ENCODE measurements around the gene SLC12A7.
"Not testable (repeated sequence)": the region's sequence is repeated elsewhere in the genome, so short reads cannot be mapped to it uniquely, and the experiment has no call there.

Gene SLC12A7

GRCh38 chr5:1075555-1075881, 36.3 kb downstream of the SLC12A7 start:
- no peak for DNase-seq

- DNase-seq, result no peak
Observed at GRCh38 chr5:1074816-1075554, 36.9 kb downstream of the SLC12A7 start.

DNA sequence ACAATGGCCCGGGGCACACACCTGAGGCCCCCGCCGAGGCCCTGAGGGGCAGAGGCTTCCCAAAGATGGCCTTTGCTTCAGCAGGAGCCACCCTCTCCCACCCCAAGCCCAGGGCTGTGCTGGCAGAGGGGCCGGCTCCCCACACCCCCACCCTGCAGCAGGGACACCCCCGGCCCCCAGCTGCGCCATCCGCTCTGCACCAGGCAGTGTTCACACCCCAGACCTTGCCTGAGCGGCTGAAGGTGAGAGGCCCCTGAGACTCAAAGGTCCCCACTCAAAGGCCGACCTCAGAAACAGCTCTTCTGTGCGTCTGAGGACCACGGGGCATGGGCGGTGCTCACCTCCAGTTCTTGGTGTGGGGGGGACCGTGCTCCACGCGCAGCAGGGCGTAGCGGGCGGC, 37.6 kb downstream of the SLC12A7 start:
- DNase-seq, result no peak

DNA sequence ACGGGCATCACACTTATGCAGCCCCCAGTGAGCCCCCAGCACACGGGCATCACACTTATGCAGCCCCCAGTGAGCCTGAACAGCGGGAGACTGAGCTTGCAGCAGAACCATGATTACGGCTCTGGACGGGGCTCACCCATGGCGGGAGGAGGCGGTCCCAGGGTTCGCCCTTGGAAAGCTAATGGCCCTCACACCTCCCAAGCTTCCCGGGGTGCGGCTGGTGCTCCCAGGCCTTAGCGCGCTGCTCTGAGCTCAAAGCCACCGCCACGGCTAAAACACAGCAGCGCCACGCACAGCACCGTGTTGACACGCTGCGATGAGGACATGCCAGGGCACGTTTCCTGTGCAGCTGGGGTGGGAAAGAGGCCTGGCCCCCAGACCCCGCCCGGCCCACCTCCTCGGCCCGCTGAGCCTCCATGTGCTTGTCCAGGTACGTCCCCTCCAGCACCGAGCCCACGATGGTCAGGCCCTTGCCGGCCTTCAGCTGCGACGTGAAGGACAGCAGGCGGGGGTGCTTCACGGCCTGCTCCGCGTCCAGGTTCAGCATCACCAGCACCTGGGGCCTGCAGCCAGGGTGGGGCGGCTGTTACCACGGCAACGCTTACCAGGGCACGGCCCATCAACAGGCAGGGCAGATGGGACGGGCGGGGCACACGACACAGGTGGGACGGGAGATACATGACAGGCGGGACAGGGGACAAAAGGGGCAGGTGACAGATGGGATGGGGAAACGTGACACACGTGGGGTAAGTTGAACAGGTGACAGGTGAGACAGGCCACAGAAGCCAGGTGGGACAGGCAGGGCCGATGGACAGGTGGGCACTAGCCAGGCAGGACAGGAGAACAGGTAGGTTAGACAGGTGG, 38.4 kb downstream of the SLC12A7 start:
- no peak for DNase-seq

DNA sequence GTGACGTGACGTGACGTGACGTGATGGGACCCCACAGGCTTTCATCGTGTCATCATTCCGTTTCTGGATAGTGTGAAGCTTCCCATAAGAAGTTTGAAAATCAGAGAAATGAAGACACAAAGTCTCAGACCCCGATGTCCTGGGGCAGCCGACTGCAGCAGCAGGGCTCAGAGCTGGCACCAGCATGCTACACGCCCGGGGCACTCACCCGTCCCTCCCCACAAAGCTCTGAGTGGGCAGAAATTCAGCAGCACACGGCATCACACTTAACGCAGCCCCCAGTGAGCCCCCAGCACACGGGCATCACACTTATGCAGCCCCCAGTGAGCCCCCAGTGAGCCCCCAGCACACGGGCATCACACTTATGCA, 42.2 kb downstream of the SLC12A7 start:
- DNase-seq, result no peak

DNA sequence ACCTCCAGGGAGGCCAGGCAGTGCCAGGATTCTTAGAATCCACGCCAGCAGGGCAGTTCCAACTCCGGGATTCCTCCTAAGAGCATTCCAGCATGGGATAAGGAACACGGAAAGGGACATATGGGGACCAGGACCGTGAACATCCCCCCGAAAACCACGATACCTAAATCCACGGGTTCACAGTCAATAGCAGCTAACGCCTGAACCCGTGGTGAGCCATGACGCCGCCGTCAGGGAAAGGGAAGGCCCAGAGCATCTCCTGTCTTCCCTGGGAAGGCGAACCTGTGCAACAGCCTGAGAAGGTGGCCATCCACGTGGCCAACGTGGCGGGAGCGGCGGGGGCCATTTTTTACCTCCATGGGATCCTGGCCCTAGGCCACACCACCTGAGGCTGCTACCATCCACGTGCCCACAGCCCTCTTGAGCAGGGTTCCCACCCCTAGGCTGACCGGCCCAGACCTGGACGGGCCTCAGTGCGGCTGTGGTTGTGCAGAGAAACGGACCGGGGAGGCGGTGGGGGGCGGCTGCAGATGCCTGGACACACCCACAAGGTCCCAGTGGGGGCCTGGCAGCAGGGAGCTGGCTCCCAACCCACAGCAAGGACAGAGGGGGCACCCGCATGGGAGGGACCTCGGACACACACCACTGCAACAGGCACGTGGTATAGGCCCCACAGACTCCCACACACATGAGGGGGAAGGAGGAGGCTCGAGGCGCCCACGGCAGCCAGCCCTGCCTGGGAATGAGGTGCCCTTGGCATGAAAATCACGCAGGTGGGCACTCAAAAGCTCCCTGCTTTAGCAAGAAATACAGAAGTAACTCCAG, 42.8 kb downstream of the SLC12A7 start:
- DNase-seq, result no peak

DNA sequence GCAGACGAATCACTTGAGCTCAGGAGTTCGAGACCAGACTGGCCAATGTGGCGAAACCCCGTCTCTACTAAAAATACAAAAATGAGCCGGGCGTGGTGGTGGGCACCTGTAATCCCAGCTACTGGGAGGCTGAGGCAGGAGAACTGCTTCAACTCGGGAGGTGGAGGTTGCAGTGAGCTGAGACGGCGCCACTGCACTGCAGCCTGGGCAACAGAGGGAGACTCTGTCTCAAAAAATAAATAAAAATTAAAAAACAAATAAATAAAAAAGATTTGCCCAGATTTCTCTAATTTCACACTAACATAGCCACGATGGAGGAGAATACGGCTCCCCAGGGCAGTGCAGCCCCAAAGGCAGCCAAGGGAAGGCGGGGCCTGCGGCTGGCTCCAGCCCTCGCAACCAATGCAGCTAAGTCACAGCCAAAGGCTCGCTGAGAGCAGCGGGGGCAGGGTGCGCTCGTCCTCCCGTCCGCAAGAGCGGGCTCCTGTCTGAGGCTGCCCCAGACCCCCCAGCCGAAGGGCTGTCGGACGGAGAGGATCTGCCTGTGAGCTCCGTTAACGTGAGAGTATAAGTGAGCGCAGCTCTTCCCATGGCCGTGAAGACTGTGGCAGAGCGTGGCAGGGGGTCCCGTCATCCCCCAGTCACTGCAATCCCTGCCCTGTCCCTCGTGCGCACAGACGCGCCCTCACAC, 43.5 kb downstream of the SLC12A7 start:
- no peak for DNase-seq

DNA sequence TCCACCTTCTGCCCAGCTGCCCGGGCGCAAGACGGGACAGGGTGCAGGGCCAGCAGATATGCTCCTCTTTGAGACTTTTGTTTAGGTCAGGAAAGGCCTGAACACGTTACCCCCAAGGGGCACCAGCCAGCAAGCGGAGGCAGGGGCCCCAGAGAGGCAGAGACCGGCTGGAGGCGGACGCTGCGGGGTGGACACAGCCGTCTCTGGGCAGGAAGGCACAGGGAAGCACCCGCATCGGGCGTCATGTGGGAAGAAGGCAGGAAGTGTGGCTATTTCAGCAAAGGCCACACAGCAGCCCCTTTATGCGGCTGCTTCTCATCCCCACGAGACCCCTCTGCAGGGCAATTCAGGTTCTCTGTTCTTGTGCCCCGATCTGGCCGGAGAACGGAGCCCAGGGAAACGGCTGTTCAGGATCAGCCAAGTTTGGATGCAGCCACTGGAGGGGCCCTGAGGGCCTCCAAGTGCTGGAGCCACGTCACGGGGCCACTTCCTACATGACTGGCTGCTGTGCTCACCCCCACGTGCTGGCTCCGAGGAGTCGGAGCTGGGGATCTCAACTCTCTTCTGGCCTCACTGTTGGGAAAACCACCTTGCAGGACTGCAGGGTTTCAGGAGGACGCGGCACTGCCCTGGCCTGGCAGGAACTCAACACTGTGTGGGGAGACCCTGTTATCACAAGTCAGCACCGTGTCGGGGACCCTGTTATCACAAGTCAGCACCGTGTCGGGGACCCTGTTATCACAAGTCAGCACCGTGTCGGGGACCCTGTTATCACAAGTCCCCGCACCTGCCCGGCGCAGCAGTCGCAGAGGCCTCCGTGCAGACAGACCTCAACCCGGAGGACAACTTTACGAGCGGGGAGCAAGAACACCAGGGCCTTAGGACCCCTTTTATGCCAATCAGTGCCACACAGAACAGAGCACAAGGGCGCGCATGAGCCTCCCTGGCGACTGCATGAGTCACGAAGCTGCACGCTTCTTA, 44.4 kb downstream of the SLC12A7 start:
- no peak for DNase-seq

DNA sequence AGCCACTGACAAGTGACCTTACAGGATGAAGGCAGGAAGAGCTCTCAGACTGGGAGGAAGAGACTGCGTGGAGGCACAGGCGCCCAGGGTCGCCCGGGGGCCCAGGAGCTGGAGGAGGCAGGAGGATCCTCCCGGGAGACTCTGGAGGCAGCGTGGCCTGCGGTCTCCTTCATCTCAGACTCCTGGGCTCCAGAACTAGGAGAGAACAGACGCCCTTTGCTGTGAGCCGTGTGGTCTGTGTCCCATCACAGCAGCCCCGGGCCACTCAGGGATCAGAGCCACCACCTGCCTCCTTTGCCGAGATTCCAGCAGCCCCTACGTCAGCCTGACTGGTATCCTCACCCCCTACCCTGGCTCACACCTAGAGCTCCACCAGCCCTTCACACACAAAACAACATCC, 45.2 kb downstream of the SLC12A7 start:
- DNase-seq, result no peak

- no peak for DNase-seq
Observed at GRCh38 chr5:1065891-1066650, 45.8 kb downstream of the SLC12A7 start.

DNA sequence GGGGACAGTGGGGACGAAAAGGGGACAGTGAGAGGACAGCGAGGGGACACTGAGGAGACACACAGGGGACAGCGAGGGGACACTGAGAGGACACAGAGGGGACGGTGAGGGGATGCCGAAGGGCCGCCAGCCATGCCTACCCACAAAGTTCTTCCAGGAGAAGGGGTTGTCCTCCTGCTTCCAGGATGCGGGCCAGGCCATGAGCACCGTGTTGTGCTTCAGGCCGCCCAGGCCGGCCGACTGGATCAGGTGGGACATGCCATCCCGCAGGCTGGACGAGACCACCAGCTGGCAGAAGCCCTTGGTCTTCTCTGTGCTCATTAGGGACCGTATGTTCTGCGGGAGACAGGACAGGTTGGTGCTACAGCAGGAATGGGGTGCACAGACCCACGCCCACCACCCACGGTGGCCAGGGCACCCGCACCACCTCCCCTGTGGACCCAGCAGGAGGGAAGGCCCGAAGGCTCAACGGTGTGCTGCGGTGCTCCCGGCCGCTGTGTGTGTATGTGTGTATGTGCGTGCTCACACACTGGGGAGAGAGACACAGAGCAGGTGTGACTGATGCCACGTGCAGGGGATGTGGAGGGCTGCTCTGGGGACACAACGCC, 46.6 kb downstream of the SLC12A7 start:
- no peak for DNase-seq

- DNase-seq, result no peak
Observed at GRCh38 chr5:1064383-1065142, 47.3 kb downstream of the SLC12A7 start.

DNA sequence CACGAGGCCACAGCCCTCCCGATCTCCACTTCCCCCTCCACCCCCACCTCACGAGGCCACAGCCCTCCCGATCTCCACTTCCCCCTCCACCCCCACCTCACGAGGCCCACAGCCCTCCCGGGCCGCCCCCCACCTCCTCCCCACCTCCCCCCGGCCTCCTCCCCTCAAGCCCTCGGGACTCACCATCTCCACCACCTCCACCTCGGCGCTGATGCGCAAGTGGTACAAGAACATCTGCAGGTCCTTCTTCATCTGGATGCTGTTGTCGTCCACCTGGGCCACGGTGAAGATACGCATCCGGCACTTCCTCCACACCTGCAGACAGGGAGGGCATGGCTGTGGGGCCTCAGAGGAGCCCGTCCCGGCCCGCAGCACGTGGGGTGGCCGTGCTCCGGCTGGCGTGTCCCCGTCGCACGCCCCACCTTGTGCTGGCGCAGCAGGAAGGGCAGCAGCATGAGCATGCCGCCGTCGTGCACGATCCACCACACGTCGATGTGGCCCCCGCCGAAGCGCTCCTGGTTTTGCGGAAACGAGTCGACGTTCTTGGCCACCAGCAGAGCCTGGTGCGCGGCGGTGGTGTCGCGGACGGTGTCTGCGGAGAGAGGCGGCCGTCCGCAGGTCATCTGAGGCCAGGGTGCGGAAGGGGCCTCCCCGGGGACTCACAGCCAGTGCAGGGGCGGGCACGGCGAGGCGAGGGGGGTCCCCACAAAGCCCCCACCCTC, 48.0 kb downstream of the SLC12A7 start:
- DNase-seq, result no peak

DNA sequence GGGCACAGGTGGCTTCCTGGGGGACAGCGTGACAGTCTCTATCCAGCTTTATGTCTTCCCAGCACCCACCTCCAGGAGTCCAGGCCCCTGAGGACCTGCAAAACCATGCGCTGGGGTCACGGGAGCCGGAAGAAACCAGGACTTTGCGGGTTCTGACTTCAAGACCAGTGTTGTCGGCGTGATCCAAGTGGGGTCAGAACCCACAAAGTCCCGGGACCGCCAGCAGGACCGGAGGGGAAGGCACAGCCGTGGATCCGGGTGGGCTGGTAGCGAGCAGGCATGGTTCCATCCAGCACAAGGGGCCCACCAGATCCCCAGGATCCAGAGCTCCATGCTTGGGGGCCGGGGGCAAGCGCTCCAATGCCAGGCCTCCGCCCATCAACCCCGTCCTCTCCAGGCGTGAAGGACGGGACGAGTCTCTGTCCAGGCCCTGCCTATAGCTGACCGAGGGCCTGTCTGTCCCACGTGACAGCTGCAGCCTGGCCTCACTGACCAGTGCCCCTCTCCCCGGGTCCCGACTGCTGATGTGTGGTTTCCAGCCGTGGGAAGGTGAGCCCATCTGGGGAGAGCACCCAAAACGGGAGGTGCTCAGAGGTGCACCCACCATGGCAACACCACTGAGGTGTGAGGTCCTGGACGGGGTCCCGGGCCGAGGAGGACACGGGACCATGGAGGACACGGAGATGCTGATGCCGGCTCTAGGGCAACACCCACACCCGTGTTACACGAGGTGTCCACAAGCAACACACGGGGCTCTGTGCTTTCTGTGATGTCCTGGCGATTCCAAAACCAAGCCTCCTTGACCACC, 48.9 kb downstream of the SLC12A7 start:
- DNase-seq, result no peak

DNA sequence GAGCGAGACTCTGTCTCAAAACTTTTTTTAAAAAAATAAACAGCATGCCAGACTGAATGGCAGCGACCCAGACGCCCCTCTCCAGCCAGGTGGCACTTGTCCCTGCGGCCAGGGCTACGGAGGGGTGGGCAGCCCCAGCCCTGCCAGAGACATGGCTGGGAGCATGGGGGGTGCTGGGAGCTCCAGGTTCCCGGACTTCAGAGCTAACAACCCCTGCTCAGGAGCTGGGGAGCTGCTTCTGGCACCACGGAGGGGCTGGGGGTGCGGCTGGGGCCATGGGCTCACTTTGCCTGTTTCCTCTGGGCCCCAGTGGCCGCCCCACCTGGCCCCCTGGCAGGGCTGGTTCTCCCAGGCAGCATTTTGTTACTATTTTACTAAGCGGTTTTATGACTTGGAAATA, 49.9 kb downstream of the SLC12A7 start:
- DNase-seq, result no peak

DNA sequence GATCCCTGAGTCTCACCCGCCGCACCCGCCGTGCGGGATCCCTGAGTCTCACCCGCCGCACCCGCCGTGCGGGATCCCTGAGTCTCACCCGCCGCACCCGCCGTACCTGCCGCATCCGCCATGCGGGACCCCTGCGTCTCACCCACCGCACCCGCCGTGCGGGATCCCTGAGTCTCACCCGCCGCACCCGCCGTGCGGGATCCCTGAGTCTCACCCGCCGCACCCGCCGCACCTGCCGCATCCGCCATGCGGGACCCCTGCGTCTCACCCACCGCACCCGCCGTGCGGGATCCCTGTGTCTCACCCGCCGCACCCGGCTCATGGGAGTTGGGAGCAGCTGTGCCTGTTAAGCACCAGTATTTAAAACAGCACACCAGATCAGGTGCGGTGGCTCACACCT, 50.6 kb downstream of the SLC12A7 start:
- DNase-seq, result not testable (repeated sequence)

DNA sequence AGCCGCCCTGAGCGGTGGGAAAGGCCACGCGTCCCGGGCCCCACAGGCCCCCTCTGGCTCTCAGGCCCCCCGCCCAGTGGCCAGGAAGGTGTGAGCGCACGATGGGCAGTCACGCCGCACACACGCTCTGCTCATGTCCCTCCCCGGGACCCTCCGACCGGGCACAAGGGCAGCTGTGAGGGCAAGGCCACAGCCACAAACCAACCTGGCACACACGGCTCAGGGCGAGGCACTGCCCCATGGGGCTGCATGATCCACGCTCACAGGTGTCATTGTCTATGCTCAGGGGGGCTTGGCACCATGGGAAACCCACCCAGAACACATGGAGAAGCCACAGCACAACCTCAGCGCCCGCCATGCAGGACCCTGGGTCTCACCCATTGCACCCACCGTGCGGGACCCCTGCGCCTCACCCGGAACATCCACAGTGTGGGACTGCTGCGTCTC, 51.3 kb downstream of the SLC12A7 start:
- no peak for DNase-seq

DNA sequence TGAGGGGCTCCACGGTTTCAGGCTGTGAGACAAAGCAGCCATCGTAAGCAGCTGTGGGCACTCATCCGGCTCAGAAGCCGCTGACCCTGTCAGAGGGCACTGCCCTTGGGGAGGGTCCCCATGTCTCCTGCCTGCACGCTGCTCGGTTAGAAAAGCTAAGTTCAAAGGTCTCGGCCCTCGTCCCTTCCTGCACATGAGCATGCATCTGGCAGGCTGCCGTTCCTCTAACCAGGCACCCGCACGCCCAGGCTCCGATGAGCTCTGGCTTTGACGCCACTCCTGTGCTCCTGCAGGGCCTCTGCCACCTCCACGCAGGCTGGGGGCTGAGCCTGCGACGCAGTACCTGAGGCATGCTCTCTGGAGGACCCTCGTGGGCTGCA, 52.0 kb downstream of the SLC12A7 start:
- no peak for DNase-seq
